GM23248 (cell line): Measurements from ENCODE around the gene KCNMA1. TPM values are rescaled to one million over a fixed set of nuclear protein-coding genes. Genes with fewer than 3 reads are reported as not detected.
"Not testable (repeated sequence)": the region's sequence is repeated elsewhere in the genome, so short reads cannot be mapped to it uniquely, and the experiment has no call there.

ENCODE experiments used
- DNase-seq: peaks from one replicate; pipeline ENCODE4 v3.0.0-alpha.2; 2015
- H2AFZ ChIP-seq: fragments of 200-600 bp; sonication (generic); 2 replicates; pipeline ENCODE4 v1.6.1; 2016; ENCODE audit warnings: antibody characterized with exemption
- H3F3A ChIP-seq: fragments of 200-600 bp; sonication (generic); 2 replicates; pipeline ENCODE4 v1.6.1; 2016; ENCODE audit warnings: mild to moderate bottlenecking, antibody characterized with exemption, mixed run types; ENCODE audit not compliant: insufficient read depth
- H3K27ac ChIP-seq: fragments of 200-600 bp; sonication (generic); 2 replicates; pipeline ENCODE4 v1.5.1; 2016; ENCODE audit warnings: mild to moderate bottlenecking
- H3K27me3 ChIP-seq: fragments of 200-600 bp; sonication (generic); replicated peaks from 2 replicates; pipeline ENCODE4 v1.6.1; 2016; ENCODE audit warnings: mild to moderate bottlenecking; ENCODE audit not compliant: insufficient read depth
- H3K36me3 ChIP-seq: fragments of 200-600 bp; sonication (generic); 2 replicates; pipeline ENCODE4 v1.6.1; 2016; ENCODE audit warnings: low read depth, mild to moderate bottlenecking
- H3K4me1 ChIP-seq: fragments of 200-600 bp; sonication (generic); 2 replicates; pipeline ENCODE4 v1.6.1; 2016; ENCODE audit warnings: mild to moderate bottlenecking; ENCODE audit not compliant: insufficient read depth
- H3K4me2 ChIP-seq: fragments of 200-600 bp; sonication (generic); one replicate; pipeline ENCODE4 v1.6.1; 2016; ENCODE audit warnings: mild to moderate bottlenecking; ENCODE audit not compliant: unreplicated experiment
- H3K4me3 ChIP-seq: fragments of 200-600 bp; sonication (generic); 2 replicates; pipeline ENCODE4 v1.5.1; 2016; ENCODE audit warnings: mild to moderate bottlenecking
- H3K79me2 ChIP-seq: fragments of 200-600 bp; sonication (generic); 2 replicates; pipeline ENCODE4 v1.6.1; 2016; ENCODE audit warnings: mild to moderate bottlenecking; ENCODE audit not compliant: insufficient read depth
- H3K9ac ChIP-seq: fragments of 200-600 bp; sonication (generic); 2 replicates; pipeline ENCODE4 v1.6.1; 2016; ENCODE audit warnings: mild to moderate bottlenecking
- H3K9me2 ChIP-seq: fragments of 200-600 bp; sonication (generic); 2 replicates; pipeline ENCODE4 v1.6.1; 2016; ENCODE audit warnings: mixed run types, mild to moderate bottlenecking, moderate library complexity; ENCODE audit not compliant: insufficient read depth
- H3K9me3 ChIP-seq: fragments of 200-600 bp; sonication (generic); one replicate; pipeline ENCODE4 v1.6.1; 2017; ENCODE audit warnings: low read depth
- H4K20me1 ChIP-seq: fragments of 200-600 bp; sonication (generic); 2 replicates; pipeline ENCODE4 v1.6.0; 2016; ENCODE audit not compliant: insufficient read depth
- EZH2 ChIP-seq: fragments of 200-600 bp; sonication (generic); IDR thresholded peaks from 2 replicates; pipeline ENCODE4 v1.6.1; 2018; ENCODE audit warnings: antibody characterized with exemption, mild to moderate bottlenecking; ENCODE audit not compliant: insufficient read depth, poor library complexity, severe bottlenecking
- EZH2phosphoT487 ChIP-seq: fragments of 200-600 bp; sonication (generic); IDR thresholded peaks from 2 replicates; pipeline ENCODE4 v1.6.1; 2018; ENCODE audit warnings: antibody characterized with exemption, moderate library complexity, mild to moderate bottlenecking, low read depth; ENCODE audit not compliant: insufficient read depth
- WGBS, 2 experiments: methylation state at CpG; one replicate each; pipeline ENCODE4 v1.1.6; 2015 to 2017; ENCODE audit warnings: low lambda C conversion rate in 2 of 2, low coverage in 1 of 2; ENCODE audit errors: missing lambda C conversion rate in 2 of 2; 5-methylcytosine and 5-hydroxymethylcytosine counted together
- in situ Hi-C: fragments of 300-500 bp; cut with MboI; formaldehyde crosslinking; loops from 2 replicates; pipeline ENCODE4 v1.15.0; 2020
- polyA plus RNA-seq: library from polyadenylated mRNA; unstranded; fragments of >200 nt; fragmentation: Nextera tagmentation; extraction: Ambion mirVana; gene quantifications from 2 replicates; pipeline ENCODE4 v1.2.1, GENCODE V29; 2016
- total RNA-seq: library from RNA; depleted of rRNA; stranded (reverse); fragments of >200 nt; shearing (Covaris generic); gene quantifications from 2 replicates; pipeline ENCODE4 v1.2.3, GENCODE V29; 2014; rRNA removed

KCNMA1 gene
- total RNA-seq (14.2 and 18.6 TPM in 2 replicates), polyA plus RNA-seq (24.8 and 25.1 TPM in 2 replicates)

- H3K9me3 ChIP-seq: no peaks in the 10 kb centered on the region
- H3K27me3 ChIP-seq: no peaks in the 10 kb centered on the region
- DNase-seq: peak; percentile 61
- H3F3A ChIP-seq: peaks cover 11% of the 10 kb centered on the region; the same call in 1 of the 2 replicates
- in situ Hi-C loops: loop anchor here (10.0 kb wide), 1 partner anchor 243 kb away; no protein-coding TSS in a partner anchor
- H2AFZ ChIP-seq: peak within 1 kb of the TSS; percentile 86
- no peak within 1 kb of the TSS for H3K27ac ChIP-seq
- H3K4me1 ChIP-seq: peaks cover 3% of the 10 kb centered on the region; the same call in 1 of the 2 replicates
- peak within 1 kb of the TSS; percentile 93 for H3K4me3 ChIP-seq
- peaks cover under 1% of the 10 kb centered on the region; the same call in 1 of the 2 replicates for H3K79me2 ChIP-seq
- H3K36me3 ChIP-seq: no peaks in the 10 kb centered on the region
- H3K4me2 ChIP-seq: peak within 1 kb of the TSS; percentile 90
- H4K20me1 ChIP-seq: no peaks in the 10 kb centered on the region
- WGBS, 2 experiments: 1 to 2% methylated on average over 23 to 100 of the region's 121 CpGs
- peak within 1 kb of the TSS; percentile 66 for H3K9ac ChIP-seq
- no peaks in the 10 kb centered on the region for H3K9me2 ChIP-seq
- TF ChIP-seq EZH2phosphoT487: no peak
- TF ChIP-seq EZH2: no peak
These were observed at the start of gene KCNMA1 for GRCh38 chr10:77637532-77638320. Gene KCNMA1, minus strand, starts transcription at chr10:77637808.

- in situ Hi-C loops: no loop called here
- no peak for DNase-seq
- TF ChIP-seq EZH2phosphoT487 (no peak), EZH2 (no peak)
- Histone ChIP-seq H3K4me1 (no peaks in the 10 kb centered on the region), H3K27me3 (peaks cover 28% of the 10 kb centered on the region), H3K9ac (no peak overlapping the region), H3K27ac (no peak overlapping the region), H4K20me1 (no peaks in the 10 kb centered on the region), H3F3A (no peaks in the 10 kb centered on the region), H3K79me2 (no peaks in the 10 kb centered on the region), H2AFZ (no peak overlapping the region), H3K4me2 (no peak overlapping the region), H3K36me3 (no peaks in the 10 kb centered on the region), H3K9me2 (no peaks in the 10 kb centered on the region), H3K9me3 (no peaks in the 10 kb centered on the region), H3K4me3 (no peak overlapping the region)
- 72 to 73% methylated on average over 11 of the region's 11 CpGs for WGBS, 2 experiments
These were observed 49.2 kb upstream of the KCNMA1 start for GRCh38 chr10:77686650-77687417.

DNA sequence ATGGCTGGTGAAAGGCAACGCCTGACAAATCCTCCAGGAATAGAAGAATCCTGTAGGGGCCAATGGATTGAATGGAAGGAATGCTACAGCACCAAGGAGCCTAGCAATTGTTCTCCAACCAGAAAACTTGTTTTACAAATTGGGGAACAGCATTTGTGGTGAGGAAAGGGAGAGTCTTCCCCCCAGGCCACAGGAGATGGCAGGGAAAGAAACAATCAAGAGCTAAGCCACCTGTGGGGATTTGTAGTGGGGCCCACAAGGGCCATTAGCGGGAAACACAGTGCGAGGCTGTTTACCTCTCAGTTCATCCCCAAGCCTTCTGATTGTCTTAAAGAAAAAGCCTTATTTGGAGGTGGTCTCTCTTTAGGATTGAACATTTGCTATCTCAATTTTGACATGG lies 48.5 kb upstream of the KCNMA1 start:
- no peak overlapping the region for H2AFZ ChIP-seq
- TF ChIP-seq EZH2 (no peak), EZH2phosphoT487 (no peak)
- H4K20me1 ChIP-seq: no peaks in the 10 kb centered on the region
- H3F3A ChIP-seq: no peaks in the 10 kb centered on the region
- no peak for DNase-seq
- no peak overlapping the region for H3K4me2 ChIP-seq
- no peak overlapping the region for H3K4me3 ChIP-seq
- H3K9me3 ChIP-seq: no peaks in the 10 kb centered on the region
- in situ Hi-C loops: no loop called here
- H3K27ac ChIP-seq: no peak overlapping the region
- H3K27me3 ChIP-seq: peaks cover 28% of the 10 kb centered on the region
- no peaks in the 10 kb centered on the region for H3K9me2 ChIP-seq
- no peaks in the 10 kb centered on the region for H3K4me1 ChIP-seq
- H3K36me3 ChIP-seq: no peaks in the 10 kb centered on the region
- no peaks in the 10 kb centered on the region for H3K79me2 ChIP-seq
- WGBS, 2 experiments: 77 to 83% methylated on average over 3 of the region's 3 CpGs
- H3K9ac ChIP-seq: no peak overlapping the region

DNA sequence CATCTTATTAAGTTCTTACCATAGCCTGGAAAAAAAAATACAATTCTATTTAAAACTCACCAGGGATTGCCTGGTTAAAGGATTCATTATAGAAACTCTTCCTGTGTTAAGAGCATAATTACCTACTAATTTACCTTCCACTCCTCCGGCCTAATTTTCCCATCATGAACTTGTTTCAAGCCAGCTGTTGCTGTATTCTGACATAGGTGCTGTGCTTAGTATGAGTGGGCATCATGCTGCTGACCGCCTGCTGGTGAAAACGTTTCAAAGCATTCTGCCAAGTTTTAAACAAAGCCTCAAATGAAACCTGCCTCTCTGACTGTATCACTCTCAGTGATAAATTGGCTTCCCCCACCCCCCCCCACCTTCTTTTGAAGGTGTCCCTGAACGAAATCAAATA lies 47.8 kb upstream of the KCNMA1 start:
- no peak for DNase-seq
- no peak overlapping the region for H3K27ac ChIP-seq
- no peaks in the 10 kb centered on the region for H3K9me3 ChIP-seq
- H2AFZ ChIP-seq: no peak overlapping the region
- in situ Hi-C loops: no loop called here
- H3K27me3 ChIP-seq: peaks cover 24% of the 10 kb centered on the region
- no peaks in the 10 kb centered on the region for H3K4me1 ChIP-seq
- H3K36me3 ChIP-seq: no peaks in the 10 kb centered on the region
- H3K4me3 ChIP-seq: no peak overlapping the region
- H3K4me2 ChIP-seq: no peak overlapping the region
- H3F3A ChIP-seq: no peaks in the 10 kb centered on the region
- H3K79me2 ChIP-seq: no peaks in the 10 kb centered on the region
- no peak overlapping the region for H3K9ac ChIP-seq
- TF ChIP-seq EZH2: no peak
- no peak for TF ChIP-seq EZH2phosphoT487
- H3K9me2 ChIP-seq: no peaks in the 10 kb centered on the region
- H4K20me1 ChIP-seq: no peaks in the 10 kb centered on the region
- WGBS, 2 experiments: 36 to 38% methylated on average over 4 of the region's 4 CpGs

GRCh38 chr10:77683088-77683432 lies 45.5 kb upstream of the KCNMA1 start:
- H3K4me2 ChIP-seq, H3K9me2 ChIP-seq, H3K27me3 ChIP-seq, H3F3A ChIP-seq, H3K9me3 ChIP-seq, H2AFZ ChIP-seq, H3K36me3 ChIP-seq, H3K9ac ChIP-seq, H3K4me3 ChIP-seq, in situ Hi-C loops, H4K20me1 ChIP-seq, H3K79me2 ChIP-seq, DNase-seq, H3K4me1 ChIP-seq, H3K27ac ChIP-seq: not testable (repeated sequence)
- WGBS, 2 experiments: 62 to 63% methylated on average over 8 of the region's 8 CpGs
